Hepatocyte (in vitro differentiated cells): ENCODE data around the gene JADE1.

Experiments
- CTCF ChIP-seq: fragments of 200-600 bp; sonication (generic); IDR thresholded peaks from 2 replicates; pipeline ENCODE4 v1.5.1; 2016; ENCODE audit warnings: antibody characterized with exemption, mild to moderate bottlenecking; ENCODE audit not compliant: poor library complexity
- EZH2 ChIP-seq: fragments of 200-600 bp; sonication (generic); IDR thresholded peaks from 2 replicates; pipeline ENCODE4 v1.6.1; 2016; ENCODE audit warnings: antibody characterized with exemption, mild to moderate bottlenecking, borderline replicate concordance

- no peak for TF ChIP-seq CTCF
- no peak for TF ChIP-seq EZH2
These were observed 41.0 kb upstream of the JADE1 start for GRCh38 chr4:128768373-128768996.
